Uterus (tissue), 4 donors: Measurements from ENCODE around the gene DCST1. TPM values are rescaled to one million over a fixed set of nuclear protein-coding genes. Genes with fewer than 3 reads are reported as not detected.

Experiments used
- DNase-seq, 2 donors: peaks; one replicate each; pipeline ENCODE4 v3.0.0-alpha.2; 2019 to 2020
- H3K27ac ChIP-seq, 2 donors: fragments of 200-600 bp; sonication (generic); 1 replicate in 1 of 2; 2 replicates in 1 of 2; pipeline ENCODE4 v1.5.1; 2016 to 2018
- H3K27me3 ChIP-seq, 2 donors: fragments of 200-600 bp; sonication (generic); one replicate each; pipeline ENCODE4 v1.5.1; 2018 to 2019; ENCODE audit warnings: control low read depth in 1 of 2
- H3K36me3 ChIP-seq, 2 donors: fragments of 200-600 bp; sonication (generic); one replicate each; pipeline ENCODE4 v1.5.1; 2019; ENCODE audit warnings: control low read depth in 1 of 2
- H3K4me1 ChIP-seq, 2 donors: fragments of 200-600 bp; sonication (generic); one replicate each; pipeline ENCODE4 v1.5.1; 2018 to 2019; ENCODE audit warnings: control low read depth in 1 of 2
- H3K4me3 ChIP-seq, 2 donors: fragments of 200-600 bp; sonication (generic); 1 replicate in 1 of 2; 2 replicates in 1 of 2; pipeline ENCODE4 v1.5.1; 2018 to 2019; ENCODE audit warnings: mild to moderate bottlenecking in 1 of 2
- H3K9me3 ChIP-seq, 2 donors: fragments of 200-600 bp; sonication (generic); one replicate each; pipeline ENCODE4 v1.5.1; 2019; ENCODE audit warnings: control low read depth in 1 of 2
- POLR2A ChIP-seq, 2 donors: fragments of 450-650 bp; IDR thresholded peaks; one replicate each; pipeline ENCODE4 v1.6.1; 2016; ENCODE audit warnings: antibody characterized with exemption in 2 of 2, mild to moderate bottlenecking in 1 of 2, moderate library complexity in 1 of 2
- intact Hi-C: fragments of 100-400 bp; cut with DNase I; formaldehyde crosslinking; loops from one replicate; pipeline ENCODE4 v1.15.1; 2023; ENCODE audit warnings: low total_unique reads
- total RNA-seq, 4 donors: library from RNA; depleted of rRNA in 3 of 4; stranded (reverse); fragments of >200 nt in 3 of 4; gene quantifications; one replicate each; pipeline versions ENCODE4 v1.1.0 to v1.2.4, GENCODE V29; 2014 to 2023
- TF ChIP-seq, protein P1 (sequence below), 4 experiments: fragments of 200-600 bp in 2 of 4; fragments of 450-650 bp in 2 of 4; sonication (generic) in 2 of 4; IDR thresholded peaks; one replicate each; pipeline ENCODE4 v1.5.1; 2016 to 2019; ENCODE audit warnings: antibody characterized with exemption in 4 of 4, mild to moderate bottlenecking in 2 of 4, moderate library complexity in 1 of 4
- donor health status: DM: yes; HTN: yes; CAD: no.

The DCST1 gene
- total RNA-seq, 4 donors from 2014 or later: 1.1 to 3.5 TPM; not detected in 2

DNA sequence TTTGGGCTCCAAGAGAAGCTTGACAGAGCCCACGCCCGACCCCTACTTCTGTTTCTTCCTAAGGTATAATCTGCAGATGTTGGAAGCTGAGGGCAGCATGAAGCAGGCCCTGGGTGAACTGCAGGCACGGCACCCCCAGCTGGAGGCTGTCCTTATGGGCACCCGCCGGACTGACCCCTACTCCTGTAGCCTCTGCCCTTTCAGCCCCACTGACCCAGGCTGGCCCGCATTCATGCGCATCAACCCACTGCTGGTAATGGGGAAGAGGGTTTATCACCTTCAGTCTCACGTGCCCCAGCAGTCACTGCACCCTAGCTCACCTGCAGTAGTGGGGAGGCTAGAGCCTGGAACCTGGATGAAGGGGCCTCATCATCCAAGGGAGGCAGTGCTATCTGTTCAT lies 43.3 kb upstream of the DCST1 start:
- no peaks in the 10 kb centered on the region for H3K9me3 ChIP-seq
- DNase-seq: no peak
- H3K27me3 ChIP-seq: no peaks in the 10 kb centered on the region
- peaks cover 0 to 3% of the 10 kb centered on the region in 2 donors for H3K4me1 ChIP-seq
- intact Hi-C loops: no loop called here
- H3K27ac ChIP-seq: no peak overlapping the region
- no peak overlapping the region for H3K4me3 ChIP-seq
- TF ChIP-seq POLR2A (IDR thresholded peaks at IDR 0.05): no peak
- TF ChIP-seq, protein P1, sequence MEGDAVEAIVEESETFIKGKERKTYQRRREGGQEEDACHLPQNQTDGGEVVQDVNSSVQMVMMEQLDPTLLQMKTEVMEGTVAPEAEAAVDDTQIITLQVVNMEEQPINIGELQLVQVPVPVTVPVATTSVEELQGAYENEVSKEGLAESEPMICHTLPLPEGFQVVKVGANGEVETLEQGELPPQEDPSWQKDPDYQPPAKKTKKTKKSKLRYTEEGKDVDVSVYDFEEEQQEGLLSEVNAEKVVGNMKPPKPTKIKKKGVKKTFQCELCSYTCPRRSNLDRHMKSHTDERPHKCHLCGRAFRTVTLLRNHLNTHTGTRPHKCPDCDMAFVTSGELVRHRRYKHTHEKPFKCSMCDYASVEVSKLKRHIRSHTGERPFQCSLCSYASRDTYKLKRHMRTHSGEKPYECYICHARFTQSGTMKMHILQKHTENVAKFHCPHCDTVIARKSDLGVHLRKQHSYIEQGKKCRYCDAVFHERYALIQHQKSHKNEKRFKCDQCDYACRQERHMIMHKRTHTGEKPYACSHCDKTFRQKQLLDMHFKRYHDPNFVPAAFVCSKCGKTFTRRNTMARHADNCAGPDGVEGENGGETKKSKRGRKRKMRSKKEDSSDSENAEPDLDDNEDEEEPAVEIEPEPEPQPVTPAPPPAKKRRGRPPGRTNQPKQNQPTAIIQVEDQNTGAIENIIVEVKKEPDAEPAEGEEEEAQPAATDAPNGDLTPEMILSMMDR (IDR thresholded peaks at IDR 0.05): no peak
- H3K36me3 ChIP-seq: no peaks in the 10 kb centered on the region

- intact Hi-C loops: no loop called here
- DNase-seq: no peak
- Histone ChIP-seq H3K36me3 (no peaks in the 10 kb centered on the region), H3K27ac (no peak overlapping the region), H3K27me3 (no peaks in the 10 kb centered on the region), H3K9me3 (no peaks in the 10 kb centered on the region), H3K4me3 (no peak overlapping the region), H3K4me1 (peaks cover 0 to 3% of the 10 kb centered on the region in 2 donors)
- TF ChIP-seq POLR2A (IDR thresholded peaks at IDR 0.05): no peak
- TF ChIP-seq, protein P1 (IDR thresholded peaks at IDR 0.05): no peak
Observed at GRCh38 chr1:154992721-154993571, 40.7 kb upstream of the DCST1 start.

- no peak for TF ChIP-seq POLR2A (IDR thresholded peaks at IDR 0.05)
- TF ChIP-seq, protein P1 (IDR thresholded peaks at IDR 0.05): no peak
- no peak for DNase-seq
- peaks cover 0 to 2% of the 10 kb centered on the region in 2 donors for H3K4me1 ChIP-seq
- intact Hi-C loops: no loop called here
- no peaks in the 10 kb centered on the region for H3K9me3 ChIP-seq
- H3K36me3 ChIP-seq: no peaks in the 10 kb centered on the region
- no peak within 1 kb of the TSS for H3K4me3 ChIP-seq
- no peaks in the 10 kb centered on the region for H3K27me3 ChIP-seq
- no peak within 1 kb of the TSS for H3K27ac ChIP-seq
Observed at GRCh38 chr1:154993572-154994268, 39.9 kb upstream of the DCST1 start, which contains the start of gene LENEP. LENEP (plus strand) TSS chr1:154993586; CDS start chr1:154993608, 22 bp downstream.

DNA sequence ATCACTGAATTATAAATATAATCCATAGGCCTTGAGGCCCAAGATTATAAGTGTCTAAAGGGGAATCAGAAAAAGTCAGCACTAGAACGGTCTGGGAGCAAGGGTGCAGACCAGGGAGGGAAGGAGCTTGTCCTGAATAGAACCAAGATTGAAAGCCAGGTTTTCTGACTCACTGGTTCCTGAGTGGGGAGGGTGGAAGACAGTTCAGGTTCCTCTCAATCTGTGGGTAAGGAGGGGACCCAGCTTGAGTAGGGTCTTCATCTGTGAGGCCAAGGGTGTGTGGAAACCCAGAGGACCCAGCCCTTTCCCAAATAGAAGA lies 39.4 kb upstream of the DCST1 start:
- Histone ChIP-seq H3K27me3 (no peaks in the 10 kb centered on the region), H3K4me1 (peaks cover 0 to under 1% of the 10 kb centered on the region in 2 donors), H3K27ac (no peak overlapping the region), H3K36me3 (no peaks in the 10 kb centered on the region), H3K4me3 (no peak overlapping the region), H3K9me3 (no peaks in the 10 kb centered on the region)
- intact Hi-C loops: no loop called here
- TF ChIP-seq POLR2A (IDR thresholded peaks at IDR 0.05): no peak
- TF ChIP-seq, protein P1 (IDR thresholded peaks at IDR 0.05): no peak
- no peak for DNase-seq

- H3K4me3 ChIP-seq: no peak overlapping the region
- no peak for DNase-seq
- no peaks in the 10 kb centered on the region for H3K27me3 ChIP-seq
- intact Hi-C loops: no loop called here
- H3K4me1 ChIP-seq: peaks cover 0 to 4% of the 10 kb centered on the region in 2 donors
- no peak for TF ChIP-seq POLR2A (IDR thresholded peaks at IDR 0.05)
- TF ChIP-seq, protein P1 (IDR thresholded peaks at IDR 0.05): no peak
- H3K36me3 ChIP-seq: no peaks in the 10 kb centered on the region
- H3K9me3 ChIP-seq: no peaks in the 10 kb centered on the region
- H3K27ac ChIP-seq: no peak overlapping the region
Observed at GRCh38 chr1:154994591-154994990, 39.0 kb upstream of the DCST1 start.
